Lung microvascular endothelial cell (primary cell): ENCODE results near the gene MAP4K4. TPM values are rescaled to one million over a fixed set of nuclear protein-coding genes. Genes with fewer than 3 reads are reported as not detected.
A peak's percentile ranks its signal among the peaks of the same experiment; 100 is the strongest.
"Not testable (repeated sequence)": the region's sequence is repeated elsewhere in the genome, so short reads cannot be mapped to it uniquely, and the experiment has no call there.

Source experiments
- DNase-seq, 2 donors: peaks; one replicate each; pipeline versions ENCODE4 v3.0.0 to v3.0.0-alpha.2; 2010; ENCODE audit warnings: low read depth in 2 of 2
- total RNA-seq: library from RNA; depleted of rRNA; stranded (reverse); fragments of >200 nt; gene quantifications from 2 replicates; pipeline ENCODE4 v1.2.1, GENCODE V29; 2014

MAP4K4 gene
- total RNA-seq, 1 donor from 2014 or later = 67.1 TPM

GRCh38 chr2:101766337-101766736 lies 68.8 kb downstream of the MAP4K4 start:
- DNase-seq = peak; percentile 41 to 58

DNA sequence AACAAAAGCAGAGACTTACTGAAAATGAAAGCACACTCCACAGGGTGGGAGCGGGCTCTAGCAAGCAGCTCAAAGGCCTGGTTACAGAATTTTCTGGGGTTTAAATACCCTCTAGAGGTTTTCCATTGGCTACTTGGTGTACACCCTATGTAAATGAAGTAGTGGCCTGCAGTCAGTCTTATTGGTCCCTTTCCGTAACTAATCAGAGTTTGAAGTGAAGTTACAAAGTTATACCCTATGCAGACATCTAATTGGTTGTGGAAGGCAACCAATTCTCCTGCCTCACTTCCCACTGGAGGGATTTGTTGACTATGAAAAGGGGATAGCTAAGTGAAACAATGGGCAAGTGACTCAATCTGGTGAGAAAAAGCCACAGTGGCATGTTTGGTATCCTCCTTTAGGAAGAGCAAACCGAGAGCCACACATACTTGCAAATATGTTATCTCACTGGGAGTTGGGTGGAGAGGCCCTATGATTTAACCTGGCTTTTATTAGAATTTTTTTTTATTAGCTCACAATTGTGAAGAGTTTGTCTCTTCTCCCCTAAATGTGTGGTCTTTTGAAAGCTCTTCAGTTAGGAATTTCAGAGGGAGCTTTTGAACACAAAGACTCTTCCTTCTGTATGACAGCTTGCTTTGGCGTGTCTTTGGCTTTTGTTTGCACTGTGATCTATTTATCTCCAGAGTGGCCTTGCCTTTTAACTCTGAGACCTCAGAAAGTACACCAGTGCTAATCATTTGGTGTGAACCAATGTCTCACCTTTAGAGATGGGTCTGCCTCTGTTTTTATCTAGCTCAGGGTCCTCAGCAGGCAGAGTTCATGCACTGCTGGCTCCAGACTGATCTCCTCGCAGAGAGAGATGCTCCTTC lies 69.6 kb downstream of the MAP4K4 start:
- peak; percentile 86 to 89 for DNase-seq

- no peak for DNase-seq
These were observed 71.2 kb downstream of the MAP4K4 start for GRCh38 chr2:101768556-101769220.

- DNase-seq = not testable (repeated sequence)
These were observed 72.2 kb downstream of the MAP4K4 start for GRCh38 chr2:101769726-101770125.

DNA sequence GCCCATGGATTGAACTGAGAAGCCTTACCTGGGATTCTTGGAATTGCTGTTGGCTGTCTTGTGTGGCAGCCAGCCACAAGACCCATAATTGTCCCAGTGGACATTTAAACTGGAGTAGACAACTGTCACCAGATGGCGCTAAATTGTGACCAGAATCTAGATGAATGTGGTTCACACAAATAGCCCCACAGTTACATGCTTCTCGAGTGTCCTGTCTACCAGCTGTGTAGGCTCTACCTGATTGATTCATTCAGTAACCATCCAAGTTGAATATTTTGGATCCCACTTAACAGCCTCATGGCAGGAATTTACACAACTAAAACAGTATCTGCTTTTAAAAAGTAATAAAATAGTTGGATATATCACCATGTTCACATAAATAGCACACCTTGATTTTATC lies 73.2 kb downstream of the MAP4K4 start:
- DNase-seq = peak; percentile 56 to 76

DNA sequence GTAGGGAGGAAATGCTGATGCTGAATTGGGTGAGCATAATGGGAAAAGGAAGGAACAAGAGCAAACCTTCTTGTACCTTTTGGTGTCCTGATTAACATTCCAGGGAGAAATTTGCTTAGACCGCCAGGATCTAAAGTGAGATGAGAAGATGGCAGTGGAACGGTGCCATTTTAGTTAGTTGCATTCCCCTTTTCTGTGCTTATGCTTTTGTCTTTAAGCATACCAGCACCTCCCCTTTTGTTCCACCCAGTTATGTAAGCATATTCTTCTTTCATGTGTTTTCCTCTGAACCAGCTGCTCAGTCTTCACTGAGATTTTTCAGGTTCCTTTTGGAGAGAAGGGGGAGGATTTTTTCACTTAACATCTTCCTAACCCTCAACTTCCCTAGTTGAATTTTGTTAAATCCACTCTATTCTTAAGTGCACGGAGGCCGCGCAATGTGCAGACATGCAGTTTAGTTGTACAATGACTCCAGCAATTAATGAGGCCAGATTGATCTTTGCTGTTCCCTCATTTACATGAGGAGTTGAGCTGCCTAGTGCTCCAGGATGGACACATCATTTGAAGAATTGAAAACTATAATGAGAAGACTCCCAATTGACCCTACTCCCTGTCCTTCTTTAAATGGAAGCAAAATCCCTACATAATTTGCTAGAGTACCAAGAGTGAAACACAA lies 73.9 kb downstream of the MAP4K4 start:
- DNase-seq = peak in 1 of 2 donors; percentile 28

GRCh38 chr2:101771910-101772321 lies 74.4 kb downstream of the MAP4K4 start:
- no peak for DNase-seq

DNA sequence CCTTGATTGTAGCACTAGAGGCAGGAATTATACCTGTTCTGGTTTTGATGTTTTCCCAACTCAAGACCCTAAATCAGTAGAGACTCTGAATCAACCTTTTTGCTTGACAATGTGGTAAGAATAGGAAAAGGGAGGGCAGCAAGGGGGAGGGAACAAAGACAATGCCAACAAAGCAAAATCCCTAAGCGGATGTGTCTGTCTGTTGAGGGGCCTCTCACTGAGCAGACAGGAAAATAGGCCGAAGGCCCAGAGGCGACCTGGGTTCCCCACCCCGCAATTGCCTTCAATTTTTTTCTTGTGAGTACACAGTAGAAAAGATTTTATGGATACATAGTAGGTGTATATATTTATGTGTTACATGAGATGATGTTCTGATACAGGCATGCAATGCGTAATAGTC lies 75.6 kb downstream of the MAP4K4 start:
- peak; percentile 52 to 68 for DNase-seq

DNA sequence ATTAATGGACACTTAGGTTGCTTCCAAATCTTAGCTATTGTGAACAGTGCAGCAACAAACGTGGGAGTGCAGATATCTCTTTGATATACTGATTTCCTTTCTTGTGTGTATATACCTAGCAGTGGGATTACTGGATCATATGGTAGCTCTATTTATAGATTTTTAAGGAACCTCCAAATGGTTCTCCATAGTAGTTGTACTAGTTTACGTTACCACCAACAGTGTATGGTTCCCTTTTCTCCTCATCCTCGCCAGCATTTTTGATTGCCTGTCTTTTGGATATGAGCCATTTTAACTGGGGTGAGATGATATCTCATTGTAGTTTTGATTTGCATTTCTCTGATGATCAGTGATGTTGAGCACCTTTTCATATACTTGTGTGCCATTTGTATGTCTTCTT lies 76.5 kb downstream of the MAP4K4 start:
- not testable (repeated sequence) for DNase-seq

DNA sequence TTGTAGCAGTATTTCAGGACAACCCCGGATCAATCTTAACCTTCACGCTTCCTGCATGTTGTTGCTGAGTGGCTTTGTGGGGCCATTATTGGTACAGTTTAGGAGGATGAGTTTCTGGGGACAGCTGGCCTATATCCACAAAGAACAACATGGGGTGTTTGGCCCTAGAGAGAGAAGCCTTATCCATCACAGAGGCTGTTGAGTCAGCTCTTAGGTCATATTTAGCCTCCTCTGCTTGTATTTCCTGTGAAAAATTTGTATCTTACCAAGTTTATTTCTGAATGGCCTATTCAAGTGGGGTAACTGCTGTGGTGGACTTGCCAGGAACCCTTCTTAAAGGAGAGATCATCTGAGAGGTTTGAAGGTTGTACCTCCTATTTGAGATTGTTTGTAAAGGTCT lies 77.6 kb downstream of the MAP4K4 start:
- DNase-seq = peak in 1 of 2 donors; percentile 47

GRCh38 chr2:101775636-101776035 lies 78.1 kb downstream of the MAP4K4 start:
- DNase-seq = no peak

DNA sequence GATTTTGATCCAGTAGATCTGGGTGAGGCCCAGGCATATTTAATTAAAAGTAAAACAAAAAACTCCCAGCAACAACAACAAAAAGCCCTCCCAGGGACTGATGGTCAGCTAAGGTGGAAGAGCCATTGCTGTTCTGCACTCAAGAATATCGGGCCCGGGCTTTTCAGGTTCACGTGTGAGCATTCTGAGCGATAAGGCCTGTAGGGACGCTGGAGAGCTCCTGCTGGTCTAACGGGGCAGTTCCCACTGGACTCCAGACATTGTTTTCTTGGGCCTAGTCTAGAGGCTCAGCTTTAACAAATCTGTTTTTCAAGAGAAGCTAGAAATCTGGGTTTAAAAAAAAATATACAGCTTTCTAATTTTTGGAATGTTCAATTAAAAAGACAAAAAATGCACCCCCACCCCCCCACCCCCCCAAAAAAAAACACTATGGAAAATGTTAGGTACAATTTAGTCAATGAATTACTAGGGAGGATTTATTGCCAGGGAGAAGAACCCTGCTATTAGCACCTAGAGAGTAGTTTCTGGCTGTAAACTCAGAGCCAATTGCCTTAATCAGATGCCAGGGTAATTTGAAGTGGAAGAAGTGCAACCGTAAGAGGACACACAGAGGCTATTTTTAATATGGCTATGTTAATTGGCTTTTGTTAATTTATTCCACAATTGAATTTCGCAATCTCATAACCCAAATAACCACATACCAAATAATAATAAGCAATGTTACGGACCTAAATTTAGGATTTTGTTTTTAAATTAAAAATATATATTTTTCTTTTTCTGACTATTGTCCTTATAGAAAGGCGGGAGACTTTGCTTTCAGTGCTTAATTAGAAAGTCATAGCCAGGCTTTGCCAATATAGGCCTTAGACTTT lies 78.9 kb downstream of the MAP4K4 start:
- peak in 1 of 2 donors; percentile 44 for DNase-seq

DNA sequence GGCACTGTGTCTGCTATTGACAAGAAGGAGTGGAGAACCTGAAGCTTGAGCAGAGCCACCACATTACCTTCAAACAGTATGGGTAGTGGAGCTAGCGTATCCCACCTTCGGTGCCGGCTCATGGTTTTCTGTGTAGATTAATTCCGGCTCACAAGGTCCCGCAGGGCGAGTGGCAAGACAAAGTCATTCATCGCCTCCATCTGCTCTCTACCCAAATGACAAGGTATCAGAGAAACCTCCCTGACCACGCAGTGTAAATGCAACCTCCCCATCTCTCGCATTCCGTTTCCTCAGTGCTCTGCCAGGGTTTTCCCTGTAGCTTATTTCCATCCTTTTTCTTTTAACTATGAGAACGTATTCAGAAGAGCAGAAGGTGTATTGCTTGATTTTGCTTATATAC lies 79.8 kb downstream of the MAP4K4 start:
- no peak for DNase-seq

DNA sequence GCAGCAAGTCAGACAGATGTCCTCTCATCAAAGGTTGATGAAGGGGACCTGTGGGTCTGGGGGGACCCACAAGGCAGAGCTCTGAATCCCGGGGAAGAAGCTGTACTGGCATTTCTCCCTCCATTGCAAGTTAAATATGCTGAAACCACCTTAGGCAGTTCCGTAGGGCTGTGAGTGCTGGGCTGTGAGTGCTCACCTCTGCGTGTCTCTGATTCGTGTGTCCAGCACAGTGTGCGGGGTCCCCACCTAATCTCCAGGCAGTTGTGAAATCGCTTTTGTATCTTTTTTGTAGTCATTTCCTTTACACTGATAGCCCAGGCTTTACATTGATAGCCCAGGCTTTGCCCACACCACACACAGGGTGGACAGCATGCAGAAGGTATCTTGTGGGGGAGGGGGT lies 80.6 kb downstream of the MAP4K4 start:
- no peak for DNase-seq

DNA sequence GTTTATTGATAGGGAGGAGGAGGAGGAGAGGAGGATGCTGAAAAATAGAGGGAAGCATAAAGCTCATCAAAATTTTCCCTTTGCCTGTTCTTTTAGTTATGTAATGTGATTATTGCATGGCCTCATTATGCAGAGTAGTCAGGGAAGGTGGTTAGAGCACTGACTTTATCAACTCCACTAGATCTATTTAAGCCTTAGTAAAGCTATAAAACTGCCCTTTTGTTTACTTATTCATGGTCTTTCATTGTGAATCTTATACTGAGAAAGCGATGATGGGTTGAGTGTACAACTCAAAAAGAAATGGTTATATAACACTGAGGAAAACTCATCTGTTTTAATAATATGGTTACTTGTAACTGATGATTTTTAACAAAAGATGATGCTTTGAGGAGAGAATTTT lies 81.7 kb downstream of the MAP4K4 start:
- no peak for DNase-seq

- DNase-seq = no peak
These were observed 82.1 kb downstream of the MAP4K4 start for GRCh38 chr2:101779656-101780055.

GRCh38 chr2:101781326-101781725 lies 83.8 kb downstream of the MAP4K4 start:
- no peak for DNase-seq

DNA sequence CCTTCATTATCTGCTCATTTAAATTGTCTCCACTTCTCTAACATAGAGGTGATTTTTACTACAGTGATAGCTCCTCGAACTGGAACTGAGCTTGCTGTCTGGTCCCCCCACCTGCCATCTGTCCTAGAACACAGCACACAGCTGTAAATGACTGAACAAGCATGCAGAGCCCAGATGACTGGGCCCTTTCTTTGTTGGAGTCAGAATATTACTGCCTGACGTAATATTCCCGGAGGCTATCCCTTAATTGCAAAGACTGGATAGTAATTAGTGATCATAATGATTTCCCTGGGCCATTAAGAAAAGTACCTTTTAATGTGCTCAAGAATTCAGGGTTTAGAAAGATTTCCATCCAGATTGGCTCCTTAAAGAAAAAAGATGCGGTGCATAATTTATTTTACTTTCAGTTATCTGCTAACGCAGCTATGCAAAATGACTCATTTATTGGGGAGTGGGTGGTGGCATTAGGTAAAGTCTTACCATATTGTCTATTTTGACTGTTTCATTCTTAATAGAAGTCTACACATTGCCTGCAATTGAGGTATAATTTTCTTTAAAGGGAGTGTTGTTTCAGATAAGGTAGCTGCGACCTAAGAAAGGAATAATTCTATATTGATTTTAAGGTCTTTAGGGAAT lies 84.4 kb downstream of the MAP4K4 start:
- DNase-seq = no peak

DNA sequence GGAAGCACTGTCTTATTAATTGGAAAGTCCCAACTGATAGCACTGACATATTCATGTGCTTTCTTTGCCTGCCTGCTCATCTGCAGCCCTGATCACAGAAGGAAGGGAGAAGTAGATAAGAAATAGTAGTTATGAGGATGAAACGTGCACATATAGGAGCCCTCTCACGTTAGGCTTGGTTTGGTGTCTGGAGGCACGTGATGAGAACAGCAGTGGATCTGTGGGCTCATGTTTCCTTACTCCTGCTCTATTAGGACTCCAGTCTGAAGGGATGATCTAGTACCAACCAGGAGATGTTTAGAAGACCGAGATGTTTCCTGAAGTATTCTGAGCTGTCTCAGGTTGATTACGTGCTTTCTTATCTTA lies 84.9 kb downstream of the MAP4K4 start:
- DNase-seq = no peak

- DNase-seq = peak in 1 of 2 donors; percentile 67
These were observed 89.6 kb downstream of the MAP4K4 start for GRCh38 chr2:101787097-101787496.

DNA sequence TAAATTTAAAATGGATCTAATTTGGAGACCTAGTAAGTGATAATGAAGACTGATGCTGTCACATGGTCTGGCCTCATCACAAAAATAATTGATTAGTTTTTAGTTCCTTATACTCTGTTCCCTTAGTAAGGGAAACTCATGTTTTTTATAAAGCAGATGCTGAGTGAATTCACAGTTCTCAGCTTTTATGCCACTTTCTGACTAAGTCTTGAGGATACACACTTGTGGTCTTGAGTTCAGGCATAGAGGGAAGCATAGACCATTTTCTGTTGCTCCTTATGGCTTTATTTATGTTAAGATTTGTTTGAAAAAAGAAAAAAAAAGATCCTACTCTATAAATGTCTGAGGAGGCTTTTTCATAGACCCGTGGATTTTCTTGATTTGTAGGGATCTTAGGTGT lies 91.1 kb downstream of the MAP4K4 start:
- DNase-seq = no peak
